Measurements from ENCODE around the gene SLCO3A1.

GRCh38 chr15:91922646-91923547 is 69.4 kb downstream of the SLCO3A1 start:
- TF ChIP-seq CTCF (conservative IDR thresholded peaks at IDR 0.05; ENCODE audit: low read length), result no peak
- no peak for TF ChIP-seq EZH2phosphoT487 (IDR thresholded peaks at IDR 0.05; ENCODE audit: borderline replicate concordance, low read depth, low read length)
